Measurements from ENCODE around the gene DUSP22. TPM values are rescaled to one million over a fixed set of nuclear protein-coding genes. Genes with fewer than 3 reads are reported as not detected.
A peak's percentile ranks its signal among the peaks of the same experiment; 100 is the strongest.

DUSP22 gene
- total RNA-seq, 3 donors from 2014 or later: 27.5 to 80.6 (median 29.1) TPM

DNA sequence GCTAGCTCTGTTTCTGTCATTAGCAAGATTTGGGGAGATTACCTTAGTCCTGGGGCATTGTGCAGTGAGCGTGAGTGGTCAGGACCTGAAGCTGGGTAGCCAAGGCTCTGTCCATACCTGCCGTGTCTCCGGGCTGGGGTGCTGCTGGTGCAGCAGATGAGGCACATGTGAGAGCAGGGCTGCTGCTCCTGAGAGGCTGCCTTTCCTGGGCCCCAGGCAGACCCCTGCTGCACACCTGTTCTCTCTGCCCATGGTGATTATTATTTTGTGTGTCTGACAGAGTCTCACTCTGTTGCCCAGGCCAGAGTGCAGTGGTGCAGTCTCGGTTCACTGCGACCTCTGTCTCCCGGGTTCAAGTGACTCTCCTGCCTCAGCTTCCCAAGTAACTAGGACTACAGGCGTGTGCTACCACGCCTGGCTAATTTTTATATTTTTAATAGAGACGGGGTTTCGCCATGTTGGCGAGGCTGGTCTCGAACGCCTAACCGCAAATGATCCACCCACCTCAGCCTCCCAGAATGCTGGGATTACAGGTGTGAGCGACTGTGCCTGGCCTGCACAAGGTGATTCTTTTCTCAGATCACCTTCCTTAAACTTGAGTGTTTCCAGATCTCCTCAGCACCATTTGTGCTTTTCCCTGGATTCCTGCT lies 62.5 kb downstream of the DUSP22 start:
- ATAC-seq (no peak), DNase-seq (peak in 1 of 3 donors; percentile 53)
- no peaks in the 10 kb centered on the region for H3K4me1 ChIP-seq (ENCODE audit: low read depth)
- peaks cover 19% of the 10 kb centered on the region for H3K9me3 ChIP-seq
- intact Hi-C loops (cut with DNase I, micrococcal nuclease): no loop called here
- TF ChIP-seq, protein P1, sequence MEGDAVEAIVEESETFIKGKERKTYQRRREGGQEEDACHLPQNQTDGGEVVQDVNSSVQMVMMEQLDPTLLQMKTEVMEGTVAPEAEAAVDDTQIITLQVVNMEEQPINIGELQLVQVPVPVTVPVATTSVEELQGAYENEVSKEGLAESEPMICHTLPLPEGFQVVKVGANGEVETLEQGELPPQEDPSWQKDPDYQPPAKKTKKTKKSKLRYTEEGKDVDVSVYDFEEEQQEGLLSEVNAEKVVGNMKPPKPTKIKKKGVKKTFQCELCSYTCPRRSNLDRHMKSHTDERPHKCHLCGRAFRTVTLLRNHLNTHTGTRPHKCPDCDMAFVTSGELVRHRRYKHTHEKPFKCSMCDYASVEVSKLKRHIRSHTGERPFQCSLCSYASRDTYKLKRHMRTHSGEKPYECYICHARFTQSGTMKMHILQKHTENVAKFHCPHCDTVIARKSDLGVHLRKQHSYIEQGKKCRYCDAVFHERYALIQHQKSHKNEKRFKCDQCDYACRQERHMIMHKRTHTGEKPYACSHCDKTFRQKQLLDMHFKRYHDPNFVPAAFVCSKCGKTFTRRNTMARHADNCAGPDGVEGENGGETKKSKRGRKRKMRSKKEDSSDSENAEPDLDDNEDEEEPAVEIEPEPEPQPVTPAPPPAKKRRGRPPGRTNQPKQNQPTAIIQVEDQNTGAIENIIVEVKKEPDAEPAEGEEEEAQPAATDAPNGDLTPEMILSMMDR (IDR thresholded peaks at IDR 0.05): no peak
- no peaks in the 10 kb centered on the region for H3K36me3 ChIP-seq (ENCODE audit: low read depth)
- H3K4me3 ChIP-seq: no peak overlapping the region

DNA sequence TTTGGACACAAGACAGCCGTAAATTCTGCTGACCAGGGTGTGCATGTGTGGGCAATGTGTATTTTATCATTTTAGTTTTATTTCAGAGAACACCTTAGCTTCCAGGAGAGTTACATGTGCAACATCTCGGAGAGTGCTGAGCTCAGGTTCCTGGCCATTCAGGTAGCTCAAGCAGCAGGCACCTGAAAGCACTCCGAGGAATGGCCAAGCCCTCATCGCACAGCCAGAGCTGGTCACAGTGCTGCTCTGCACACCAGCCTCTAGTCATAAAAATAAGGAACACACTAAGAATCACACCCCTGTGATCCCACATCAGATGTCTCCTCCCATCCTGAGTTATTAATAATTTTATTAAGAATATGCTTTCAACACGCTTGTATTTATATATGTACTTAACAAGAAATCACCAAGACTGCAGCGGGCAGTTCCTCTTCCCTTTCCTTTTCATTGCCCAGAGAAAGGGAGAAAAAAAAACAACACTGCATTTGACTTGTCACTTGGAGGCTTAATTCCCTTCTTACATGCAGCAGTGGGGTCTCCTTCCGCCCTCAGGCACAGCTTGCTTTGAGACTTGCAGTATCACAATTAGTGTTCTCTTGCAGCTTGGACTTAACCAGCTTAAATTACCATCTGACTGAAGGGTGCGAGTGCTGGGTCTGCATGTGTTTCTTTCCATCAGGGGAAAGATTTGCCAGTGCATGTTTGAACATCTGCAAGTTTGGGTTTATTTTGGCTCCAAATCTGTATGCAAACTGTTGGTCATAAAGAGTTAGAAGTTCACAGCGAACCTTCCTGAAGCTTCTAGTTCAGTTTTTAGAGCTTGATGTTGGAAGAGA lies 63.3 kb downstream of the DUSP22 start:
- H3K9me3 ChIP-seq: peaks cover 22% of the 10 kb centered on the region
- ATAC-seq (no peak), DNase-seq (no peak)
- H3K4me3 ChIP-seq: no peak overlapping the region
- no peaks in the 10 kb centered on the region for H3K36me3 ChIP-seq (ENCODE audit: low read depth)
- TF ChIP-seq, protein P1 (IDR thresholded peaks at IDR 0.05): no peak
- no peaks in the 10 kb centered on the region for H3K4me1 ChIP-seq (ENCODE audit: low read depth)
- intact Hi-C loops (cut with DNase I, micrococcal nuclease): no loop called here

DNA sequence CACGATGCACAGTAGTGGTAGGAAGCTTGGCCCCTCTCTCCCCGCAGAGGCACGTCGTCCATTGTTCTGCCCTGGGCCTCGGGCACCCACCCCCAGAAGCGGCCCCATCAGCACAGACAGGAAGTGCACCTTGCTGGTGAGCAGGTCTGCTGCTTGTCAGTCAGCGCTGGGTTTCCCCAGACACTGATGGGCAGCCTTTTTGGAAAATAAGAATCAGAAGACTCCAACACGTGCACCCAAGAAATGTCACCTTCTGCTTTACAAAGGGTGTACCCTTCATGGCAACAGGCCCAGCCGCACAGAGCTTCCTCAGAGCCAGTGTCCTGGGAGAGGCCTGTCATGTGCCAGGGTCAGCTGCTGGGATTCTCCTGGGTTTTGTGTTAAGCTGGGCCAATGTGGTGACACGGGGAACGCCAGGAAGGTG lies 64.6 kb downstream of the DUSP22 start:
- Histone ChIP-seq H3K4me3 (no peak overlapping the region), H3K36me3 (ENCODE audit: low read depth) (no peaks in the 10 kb centered on the region), H3K4me1 (ENCODE audit: low read depth) (no peaks in the 10 kb centered on the region), H3K9me3 (peaks cover 26% of the 10 kb centered on the region)
- DNase-seq: peak in 2 of 3 donors; percentile 35 to 61
- TF ChIP-seq, protein P1 (IDR thresholded peaks at IDR 0.05): no peak
- ATAC-seq: peak; percentile 21
- intact Hi-C loops (cut with DNase I, micrococcal nuclease): no loop called here

DNA sequence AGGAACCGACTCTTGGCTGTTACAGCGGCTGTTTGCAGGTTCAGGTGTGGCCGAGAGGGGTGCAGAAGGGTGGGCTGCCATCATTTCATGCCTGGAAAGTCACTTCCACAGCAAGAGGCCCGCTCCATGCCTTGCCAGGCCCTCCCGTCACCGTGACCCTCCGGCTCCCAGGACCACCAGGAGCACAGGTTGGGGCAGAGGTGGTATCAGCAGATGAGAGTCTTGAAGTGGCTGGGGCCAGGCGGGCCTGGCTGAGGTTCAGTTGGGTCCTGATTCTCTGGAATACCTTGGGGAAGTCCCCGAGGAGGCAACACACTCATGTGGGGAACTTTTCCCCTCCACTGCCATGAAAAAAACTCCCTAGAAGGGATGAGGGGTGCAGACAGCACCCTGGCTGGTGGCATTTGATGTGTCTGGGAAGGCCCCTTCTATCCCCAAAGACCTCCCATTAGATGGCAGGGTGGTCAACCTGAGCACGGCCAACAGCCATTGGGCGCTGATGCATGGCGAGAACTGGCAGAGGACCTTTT lies 65.0 kb downstream of the DUSP22 start:
- no peak overlapping the region for H3K4me3 ChIP-seq
- no peaks in the 10 kb centered on the region for H3K4me1 ChIP-seq (ENCODE audit: low read depth)
- peaks cover 29% of the 10 kb centered on the region for H3K9me3 ChIP-seq
- ATAC-seq (no peak), DNase-seq (peak in 1 of 3 donors; percentile 52)
- TF ChIP-seq, protein P1 (IDR thresholded peaks at IDR 0.05): no peak
- H3K36me3 ChIP-seq (ENCODE audit: low read depth): no peaks in the 10 kb centered on the region
- intact Hi-C loops (cut with DNase I, micrococcal nuclease): no loop called here

DNA sequence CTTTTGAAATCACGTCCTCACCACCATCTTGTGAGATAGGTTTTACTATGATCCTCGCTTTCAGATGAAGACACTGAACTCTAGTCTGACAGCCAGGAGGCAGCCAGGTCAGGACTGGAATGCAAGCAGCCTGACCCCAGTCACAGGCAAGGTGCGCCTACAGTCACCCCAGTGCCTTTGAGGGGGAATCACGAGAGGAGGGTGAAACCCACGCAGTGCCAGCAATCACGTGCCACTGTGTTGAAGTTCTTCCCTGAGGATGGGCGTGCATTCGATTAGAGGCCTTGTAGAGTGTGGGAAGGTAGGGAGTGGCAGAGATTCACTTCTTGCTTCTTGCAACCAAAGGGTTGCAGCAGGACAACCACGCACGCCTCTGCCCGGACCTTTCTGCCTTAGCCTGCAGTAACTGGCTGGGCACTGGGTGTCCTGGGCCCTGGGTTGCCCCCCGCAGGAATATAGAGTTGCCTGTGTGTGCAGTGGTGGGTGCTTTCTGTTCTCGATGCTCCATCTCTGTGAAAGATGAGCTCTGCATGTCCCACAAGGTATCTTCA lies 65.6 kb downstream of the DUSP22 start:
- Histone ChIP-seq H3K9me3 (peaks cover 34% of the 10 kb centered on the region), H3K4me1 (ENCODE audit: low read depth) (no peaks in the 10 kb centered on the region), H3K4me3 (no peak overlapping the region), H3K36me3 (ENCODE audit: low read depth) (no peaks in the 10 kb centered on the region)
- DNase-seq (no peak), ATAC-seq (no peak)
- TF ChIP-seq, protein P1 (IDR thresholded peaks at IDR 0.05): no peak
- intact Hi-C loops (cut with DNase I, micrococcal nuclease): no loop called here

Data from mucosa of descending colon (tissue), 3 donors.